GM19043 (cell line): Measurements from ENCODE around the gene CD207.
"Not testable (repeated sequence)": the region's sequence is repeated elsewhere in the genome, so short reads cannot be mapped to it uniquely, and the experiment has no call there.

Experiments
- ATAC-seq: cut with Tn5 transposase; IDR thresholded peaks from one replicate; pipeline ENCODE4 v1.9.1; 2021; ENCODE audit warnings: low read depth; ENCODE audit not compliant: unreplicated experiment

Gene CD207

DNA sequence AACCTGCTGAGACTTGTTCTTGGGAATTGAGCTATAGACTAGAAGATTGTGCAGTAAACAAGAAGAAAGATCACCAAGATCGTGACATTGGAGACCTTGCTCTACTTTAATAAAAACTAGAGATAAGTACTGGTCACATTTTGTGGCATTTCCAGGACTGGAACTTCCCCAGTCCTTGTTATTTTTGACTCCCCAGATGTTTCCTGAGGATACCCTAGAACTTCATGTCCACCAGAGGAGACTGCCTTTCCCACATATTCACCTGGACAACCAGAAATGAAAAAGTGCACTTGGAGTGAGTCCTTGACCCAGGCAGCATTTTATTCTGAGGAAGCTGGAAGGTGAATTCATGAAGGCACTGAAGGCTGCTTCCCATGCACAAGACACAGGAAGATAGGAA lies 5.7 kb downstream of the CD207 start:
- no peak for ATAC-seq

GRCh38 chr2:70828914-70829824 lies 6.4 kb downstream of the CD207 start:
- ATAC-seq, result no peak

DNA sequence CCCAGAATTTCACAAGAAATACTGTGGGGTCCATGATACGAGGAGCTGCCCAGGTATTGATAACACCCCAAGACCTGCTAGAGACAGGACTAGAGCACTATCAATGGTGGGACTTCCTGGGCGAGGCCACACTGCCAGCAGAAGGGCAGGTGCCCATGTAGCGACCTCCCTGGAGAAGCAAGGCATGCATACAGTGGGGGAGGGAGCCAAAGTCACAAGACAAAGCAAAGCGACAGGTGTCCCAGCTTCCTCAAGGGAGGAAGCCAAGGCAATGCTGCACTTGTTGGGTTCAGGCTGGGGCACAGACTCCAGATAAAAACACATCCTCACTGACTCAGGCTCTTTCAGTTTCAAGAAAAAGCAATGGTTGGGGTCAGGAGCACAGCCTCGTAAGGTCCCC lies 7.5 kb downstream of the CD207 start:
- no peak for ATAC-seq

GRCh38 chr2:70827388-70827787 lies 8.2 kb downstream of the CD207 start:
- ATAC-seq, result no peak

GRCh38 chr2:70826696-70827350 lies 8.8 kb downstream of the CD207 start:
- ATAC-seq, result no peak

DNA sequence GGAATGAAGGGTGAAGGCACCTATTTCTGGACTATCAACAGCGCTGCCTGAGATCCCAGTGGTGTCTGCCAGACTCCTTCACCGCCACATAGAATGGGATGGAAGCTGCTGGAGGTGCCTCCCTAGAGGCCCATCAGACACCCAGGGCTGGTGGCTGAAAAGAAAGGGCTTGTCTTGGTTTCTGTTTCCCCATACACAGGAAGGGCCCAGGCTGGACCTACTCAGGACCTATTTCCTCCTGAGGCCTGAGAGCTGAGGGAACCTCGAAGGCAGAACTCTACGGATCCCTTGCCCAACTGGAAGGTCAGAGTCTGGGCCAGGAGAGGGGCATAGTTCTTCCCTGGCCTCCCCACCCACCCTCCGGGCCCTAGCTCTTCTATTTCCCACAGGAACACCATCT lies 12.4 kb downstream of the CD207 start:
- ATAC-seq, result no peak

GRCh38 chr2:70822843-70823242 lies 12.8 kb downstream of the CD207 start:
- no peak for ATAC-seq

- ATAC-seq, result no peak
These were observed 15.1 kb downstream of the CD207 start, which contains the start of gene CLEC4F for GRCh38 chr2:70820499-70820898. Gene CLEC4F, minus strand, starts transcription at chr2:70820599. Its CDS starts 76 bp downstream, at chr2:70820523.

GRCh38 chr2:70817284-70817954 lies 18.2 kb downstream of the CD207 start:
- no peak for ATAC-seq

GRCh38 chr2:70816726-70817125 lies 18.9 kb downstream of the CD207 start:
- no peak for ATAC-seq

GRCh38 chr2:70808983-70809958 lies 26.3 kb downstream of the CD207 start:
- no peak for ATAC-seq

- ATAC-seq, result no peak
These were observed 27.8 kb downstream of the CD207 start for GRCh38 chr2:70807828-70808118.

- no peak for ATAC-seq
These were observed 28.4 kb downstream of the CD207 start for GRCh38 chr2:70807102-70807827.

- no peak for ATAC-seq
These were observed 29.0 kb downstream of the CD207 start for GRCh38 chr2:70806620-70807019.

DNA sequence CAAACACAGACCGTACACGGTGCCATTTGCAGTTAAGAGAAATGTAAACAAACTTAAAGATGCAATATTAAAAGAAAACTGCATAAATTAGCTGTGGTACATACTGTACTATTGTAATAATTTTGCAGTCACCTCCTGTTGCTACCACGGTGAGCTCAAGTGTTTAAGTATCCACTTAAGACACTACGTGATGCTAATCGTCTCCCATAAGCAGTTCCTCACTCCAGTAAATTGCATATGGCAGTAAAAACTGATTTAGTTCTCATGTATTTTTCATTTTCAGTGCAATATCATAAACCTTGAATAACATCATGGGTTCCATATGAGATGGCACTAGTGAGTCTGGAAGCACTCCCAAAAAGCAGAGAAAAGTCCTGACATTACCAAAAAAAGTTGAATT lies 29.6 kb downstream of the CD207 start:
- no peak for ATAC-seq

DNA sequence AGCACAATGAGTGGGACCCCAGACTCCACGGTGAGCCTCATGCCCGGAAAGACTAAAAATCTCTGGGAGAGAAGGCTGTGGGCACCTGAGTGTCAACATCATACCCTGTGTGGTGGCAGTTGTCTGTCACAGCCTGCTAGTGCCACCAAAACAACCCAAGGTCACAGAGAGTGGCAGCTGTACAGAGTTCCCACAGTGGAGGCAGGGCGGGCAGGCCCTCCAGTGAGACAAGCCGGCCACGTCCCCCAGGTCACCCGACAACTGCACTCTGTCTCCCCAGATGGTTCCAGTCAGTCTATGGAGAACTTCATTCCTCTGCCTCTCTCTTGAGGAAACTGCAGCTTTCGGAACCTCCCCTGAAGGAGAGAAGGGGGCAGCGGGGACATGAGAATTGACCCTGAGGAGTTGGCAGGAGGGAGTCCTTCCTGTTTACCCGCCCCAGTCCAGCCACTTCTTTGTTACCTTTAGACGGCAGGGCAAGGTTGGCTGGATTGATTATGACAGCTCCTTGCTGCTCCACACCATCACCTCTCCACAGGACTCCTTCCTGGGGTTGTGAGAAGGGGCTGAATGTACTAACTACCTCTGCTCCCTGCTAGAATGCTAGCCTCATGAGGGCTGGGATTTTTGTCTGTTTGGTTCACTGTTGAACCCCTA lies 33.9 kb downstream of the CD207 start:
- ATAC-seq, result no peak

DNA sequence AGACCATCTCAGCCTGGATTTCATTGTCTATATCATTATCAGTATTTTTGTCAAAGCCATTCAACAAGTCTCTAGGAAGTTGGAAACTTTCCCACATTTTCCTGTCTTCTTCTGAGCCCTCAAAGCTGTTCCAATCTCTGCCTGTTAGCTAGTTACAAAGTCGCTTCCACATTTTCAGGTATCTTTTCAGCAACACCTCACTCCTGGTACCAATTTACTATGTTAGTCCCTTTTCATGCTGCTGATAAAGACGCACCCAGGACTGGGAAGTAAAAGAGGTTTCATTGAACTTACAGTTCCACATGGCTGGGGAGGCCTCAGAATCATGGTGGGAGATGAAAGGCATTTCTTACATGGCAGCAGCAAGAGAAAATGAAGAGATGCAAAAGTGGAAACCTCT lies 35.9 kb downstream of the CD207 start:
- ATAC-seq, result no peak

DNA sequence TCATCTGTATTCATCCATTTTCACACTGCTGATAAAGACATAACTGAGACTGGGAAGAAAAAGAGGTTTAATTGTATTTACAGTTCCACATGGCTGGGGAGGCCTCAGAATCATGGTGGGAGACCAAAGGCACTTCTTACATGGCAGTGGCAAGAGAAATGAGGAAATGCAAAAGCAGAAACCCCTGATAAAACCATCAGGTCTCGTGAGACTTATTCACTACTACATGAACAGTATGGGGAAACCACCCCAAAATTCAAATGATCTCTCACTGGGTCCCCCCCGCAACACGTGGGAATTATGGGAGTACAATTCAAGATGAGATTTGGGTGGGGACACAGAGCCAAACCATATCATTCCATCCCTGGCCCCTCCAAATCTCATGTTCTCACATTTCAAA lies 37.6 kb downstream of the CD207 start:
- ATAC-seq, result not testable (repeated sequence)

DNA sequence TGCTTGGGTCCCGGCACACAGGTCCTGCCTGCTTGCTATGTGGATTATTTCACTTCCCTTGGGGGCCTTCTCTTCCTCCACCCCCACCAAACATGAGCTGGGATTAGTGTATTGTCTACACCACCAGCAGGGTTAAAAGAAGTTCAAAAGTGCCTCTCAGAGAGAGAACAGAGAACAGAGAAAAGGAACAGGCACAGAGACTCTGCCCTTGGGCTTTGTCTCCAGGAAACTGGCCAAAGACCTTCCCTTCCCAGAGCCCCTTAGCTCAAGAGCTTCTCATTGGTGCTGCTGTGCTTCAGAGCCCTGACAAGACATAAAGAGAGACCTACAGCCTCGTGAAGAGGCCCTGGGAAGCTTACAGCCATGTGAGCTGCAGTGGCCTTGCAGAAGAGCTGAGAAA lies 38.1 kb downstream of the CD207 start:
- ATAC-seq, result no peak
